CD4-positive, alpha-beta T cell treated with Interleukin-1 beta for 1 hour (primary cell): ENCODE measurements around the gene RD3L.
A peak's percentile ranks its signal among the peaks of the same experiment; 100 is the strongest.

Source experiments
- DNase-seq, 2 donors: peaks; one replicate each; pipeline ENCODE4 v3.0.0-alpha.2; 2020 to 2022

The RD3L gene

GRCh38 chr14:103941973-103942736, at the start of gene RD3L:
RD3L (minus strand) TSS chr14:103942529; CDS start chr14:103941695, 834 bp downstream.
- DNase-seq = no peak

DNA sequence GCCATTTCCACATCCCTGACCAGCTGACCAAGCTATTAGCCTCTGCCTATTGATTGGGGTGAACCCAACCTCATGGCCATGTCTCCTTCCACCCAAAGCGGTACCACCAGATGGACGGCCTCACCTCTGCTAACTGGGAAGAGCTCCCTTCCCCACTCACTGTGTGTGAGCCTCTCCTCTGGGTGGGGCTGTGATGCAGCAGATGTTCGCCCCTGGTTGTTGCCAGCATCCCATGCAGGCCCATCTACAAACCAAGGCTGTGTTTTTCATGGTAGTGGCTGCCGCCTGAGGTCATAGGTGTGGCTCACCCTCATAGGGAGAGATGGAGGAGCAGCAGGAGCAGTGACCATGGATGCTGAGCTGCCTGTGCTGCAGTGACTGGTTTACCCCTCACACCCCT, 47.6 kb upstream of the RD3L start:
- DNase-seq = no peak

DNA sequence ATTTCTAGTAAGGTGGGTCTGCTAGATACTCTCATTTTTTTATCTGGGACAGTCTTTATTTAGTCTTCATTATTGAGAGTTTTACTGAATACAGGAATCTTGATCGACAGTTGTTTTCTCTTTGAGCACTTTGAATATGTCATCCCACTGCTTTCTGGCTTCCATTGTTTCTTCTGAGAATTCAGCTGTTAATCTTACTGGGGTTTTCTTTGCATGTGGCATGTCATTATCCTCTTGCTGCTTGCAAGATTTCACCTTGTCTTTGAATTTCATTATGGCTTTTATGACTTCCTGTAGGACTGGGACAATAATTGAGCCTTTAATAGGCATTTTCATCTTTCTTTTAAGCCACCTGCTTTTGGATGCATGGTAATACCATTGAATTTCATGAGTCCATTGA, 46.7 kb upstream of the RD3L start:
- no peak for DNase-seq

GRCh38 chr14:103984196-103984595, 41.9 kb upstream of the RD3L start:
- no peak for DNase-seq

DNA sequence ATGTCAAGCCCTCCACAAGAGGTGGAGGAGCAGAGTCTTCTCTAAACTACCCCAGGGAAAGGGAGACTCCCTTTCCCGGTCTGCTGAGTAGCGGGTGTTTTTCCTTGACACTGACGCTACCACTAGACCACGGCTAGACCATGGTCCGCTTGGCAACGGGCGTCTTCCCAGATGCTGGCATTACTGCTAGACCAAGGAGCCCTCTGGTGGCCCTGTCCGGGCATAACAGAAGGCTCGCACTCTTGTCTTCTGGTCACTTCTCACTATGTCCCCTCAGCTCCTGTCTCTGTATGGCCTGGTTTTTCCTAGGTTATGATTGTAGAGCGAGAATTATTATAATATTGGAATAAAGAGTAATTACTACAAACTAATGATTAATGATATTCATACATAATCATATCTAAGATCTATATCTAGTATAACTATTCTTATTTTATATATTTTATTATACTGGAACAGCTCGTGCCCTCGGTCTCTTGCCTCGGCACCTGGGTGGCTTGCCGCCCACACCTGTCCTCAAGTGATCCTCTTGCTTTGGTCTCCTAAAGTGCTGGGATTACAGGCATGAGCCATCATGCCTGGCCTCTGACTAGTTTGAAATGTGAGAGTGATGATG, 38.4 kb upstream of the RD3L start:
- peak in 1 of 2 donors; percentile 10 for DNase-seq

DNA sequence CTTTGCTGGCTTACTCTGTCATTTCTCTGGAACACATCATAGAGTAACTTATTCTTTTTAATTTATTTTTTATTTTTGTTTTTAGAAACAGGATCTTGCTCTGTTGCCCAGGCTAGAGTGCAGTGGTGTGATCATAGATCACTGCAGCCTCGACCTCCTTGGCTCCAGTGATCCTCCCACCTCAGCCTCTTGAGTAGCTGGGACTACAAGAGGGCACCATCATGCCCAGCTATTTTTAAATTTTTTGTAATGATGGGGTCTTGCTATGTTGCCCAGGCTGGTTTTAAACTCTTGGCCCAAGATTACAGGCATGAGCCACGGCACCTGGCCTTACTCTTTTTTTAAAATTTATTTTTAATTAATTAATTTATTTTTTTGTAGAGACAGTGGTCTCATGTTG, 32.2 kb upstream of the RD3L start:
- DNase-seq = no peak

DNA sequence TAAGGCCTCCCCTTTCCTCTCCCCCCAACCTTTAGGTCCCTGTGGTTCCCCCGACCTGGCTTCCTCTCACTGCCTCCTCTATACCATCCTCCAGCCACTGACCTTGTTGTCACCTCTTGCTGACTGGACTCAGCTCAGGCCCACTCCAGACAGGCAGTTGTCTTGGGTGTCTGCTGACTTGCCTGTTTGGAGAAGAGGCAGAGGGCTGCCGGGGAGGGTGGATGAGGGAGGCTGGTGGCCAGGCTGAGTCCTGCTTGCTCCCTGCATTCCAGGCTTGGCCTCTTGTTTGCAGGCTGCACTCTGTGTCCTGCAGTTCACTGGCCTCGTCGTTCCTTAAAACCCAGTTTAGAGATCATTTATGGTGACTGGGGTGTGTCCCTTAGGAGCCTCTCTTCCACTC, 31.0 kb upstream of the RD3L start:
- no peak for DNase-seq

- DNase-seq = no peak
These were observed 27.6 kb upstream of the RD3L start for GRCh38 chr14:103969961-103970360.

DNA sequence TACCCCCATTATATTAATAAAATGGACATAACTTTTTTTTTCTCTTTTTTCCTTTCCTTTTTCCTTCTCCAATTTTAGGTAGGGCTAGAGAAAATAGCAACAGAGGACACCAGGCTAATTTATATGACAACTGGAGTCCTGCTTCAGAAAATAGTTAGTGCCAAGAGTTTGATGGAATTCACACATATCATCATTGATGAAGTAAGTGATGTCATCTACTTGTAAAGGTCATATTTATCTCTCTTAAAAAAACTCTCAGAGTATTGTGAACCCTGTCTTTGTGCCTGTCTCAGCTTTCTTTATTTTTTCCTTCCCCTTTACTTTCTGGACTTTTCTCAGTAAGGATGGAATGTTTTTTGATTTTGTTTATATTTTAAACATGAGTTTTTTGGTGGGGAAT, 24.3 kb upstream of the RD3L start:
- no peak for DNase-seq

- no peak for DNase-seq
These were observed 19.7 kb upstream of the RD3L start for GRCh38 chr14:103961928-103962578.

GRCh38 chr14:103960457-103961055, 18.2 kb upstream of the RD3L start:
- no peak for DNase-seq

DNA sequence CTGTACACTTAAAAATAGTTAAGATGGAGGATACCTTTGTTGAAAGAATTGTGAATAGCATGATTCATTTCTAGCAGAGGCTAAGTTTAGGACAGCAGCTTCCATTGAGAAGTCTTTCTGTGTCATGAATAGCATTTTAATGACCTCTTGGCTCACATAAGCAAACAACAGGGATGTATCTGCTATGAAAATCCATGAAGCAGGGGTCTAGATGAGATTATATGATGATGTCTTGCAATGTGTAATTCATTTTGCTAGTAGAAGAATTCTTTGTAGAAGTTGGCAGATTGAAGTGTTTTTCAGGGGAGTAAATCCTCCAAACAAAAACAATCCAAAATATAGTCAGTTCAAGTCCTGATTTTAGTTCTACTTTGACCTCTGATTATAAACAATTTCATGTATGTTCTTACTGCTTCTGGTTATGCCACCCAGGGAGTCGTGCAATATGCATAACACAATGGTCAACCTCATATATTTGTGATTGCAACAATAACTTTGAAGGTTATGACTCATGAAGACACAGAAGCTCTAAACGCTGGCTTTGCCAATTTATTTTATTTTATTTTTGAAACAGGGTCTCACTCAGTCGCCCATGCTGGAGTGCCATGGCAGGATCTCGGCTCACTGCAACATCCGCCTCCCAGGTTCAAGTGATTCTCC, 6.9 kb upstream of the RD3L start:
- no peak for DNase-seq

DNA sequence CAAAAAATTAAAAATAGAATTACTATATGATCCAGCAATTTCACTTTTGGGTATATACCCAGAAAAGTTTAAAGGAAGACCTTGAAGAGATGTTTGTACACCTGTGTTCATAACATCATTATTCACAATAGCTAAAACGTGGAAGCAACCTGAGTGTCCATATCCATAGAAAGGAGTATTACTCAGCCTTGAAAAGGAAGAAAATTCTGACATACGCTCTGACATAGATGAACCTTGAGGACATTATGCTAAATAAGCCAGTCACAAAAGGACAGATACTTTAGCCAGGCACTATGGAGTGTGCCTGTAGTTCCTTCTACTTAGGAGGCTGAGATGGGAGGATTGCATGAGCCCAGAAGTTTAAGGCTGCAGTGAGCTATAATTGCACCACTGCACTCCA, 6.1 kb upstream of the RD3L start:
- no peak for DNase-seq

DNA sequence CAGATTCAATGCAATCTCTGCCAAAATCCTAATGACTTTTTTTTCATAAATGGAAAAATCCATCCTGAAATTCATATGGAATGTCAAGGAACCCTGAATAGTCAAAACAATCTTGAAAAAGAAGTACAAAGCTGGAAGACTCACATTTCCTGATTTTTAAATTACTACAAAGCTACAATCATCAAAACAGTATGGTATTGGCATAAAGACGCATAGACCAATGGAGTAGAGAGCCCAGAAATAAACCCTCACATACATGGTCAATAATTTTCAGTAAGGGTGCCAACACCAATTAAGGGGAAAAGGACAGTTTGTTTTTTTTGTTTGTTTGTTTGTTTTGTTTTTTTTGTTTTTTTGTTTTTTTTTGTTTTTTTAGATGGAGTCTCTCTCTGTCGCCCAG, 4.6 kb upstream of the RD3L start:
- no peak for DNase-seq

DNA sequence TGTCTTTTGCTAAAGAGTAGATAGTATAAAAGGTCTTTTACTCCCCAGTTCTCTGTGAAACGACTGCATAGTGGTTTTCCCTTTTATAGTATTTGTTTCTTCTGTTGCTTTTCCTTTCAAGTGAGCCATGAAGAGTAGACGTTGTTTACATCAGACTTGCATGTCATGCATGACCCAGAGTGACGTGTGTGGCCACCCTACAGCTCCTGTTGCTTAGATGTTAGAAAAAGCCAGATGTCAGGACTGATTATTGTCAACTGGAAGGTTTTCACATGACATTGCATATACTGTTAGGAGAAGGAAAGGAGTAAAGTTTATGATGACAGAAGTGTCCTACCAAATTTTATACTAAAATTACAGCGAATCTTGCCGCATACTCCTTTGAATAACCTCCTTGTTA, 1.3 kb upstream of the RD3L start:
- no peak for DNase-seq

GRCh38 chr14:103941462-103941861, 867 bp downstream of the RD3L start:
- DNase-seq = no peak

GRCh38 chr14:103935102-103935501, 7.2 kb downstream of the RD3L start:
- DNase-seq = no peak

GRCh38 chr14:103932791-103933490, 9.4 kb downstream of the RD3L start:
- no peak for DNase-seq

DNA sequence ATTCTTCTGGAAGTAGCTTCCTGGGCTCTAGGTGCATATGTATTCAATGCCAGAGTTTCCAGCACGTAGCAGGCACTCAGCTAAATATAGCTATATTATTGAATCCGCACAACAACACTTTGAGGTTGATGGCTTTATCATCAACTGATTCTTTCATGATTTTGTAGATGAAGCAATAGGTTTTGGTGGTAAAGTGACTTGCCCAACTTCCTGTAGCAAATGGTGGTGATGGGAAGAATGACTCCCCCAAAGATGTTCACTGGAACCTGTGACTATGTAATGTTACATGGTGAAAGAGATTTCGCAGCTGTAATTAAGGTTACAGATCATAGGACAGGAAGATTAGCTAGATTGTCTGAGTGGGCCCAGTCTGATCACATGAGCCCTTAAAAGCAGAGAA, 10.9 kb downstream of the RD3L start:
- DNase-seq = no peak

DNA sequence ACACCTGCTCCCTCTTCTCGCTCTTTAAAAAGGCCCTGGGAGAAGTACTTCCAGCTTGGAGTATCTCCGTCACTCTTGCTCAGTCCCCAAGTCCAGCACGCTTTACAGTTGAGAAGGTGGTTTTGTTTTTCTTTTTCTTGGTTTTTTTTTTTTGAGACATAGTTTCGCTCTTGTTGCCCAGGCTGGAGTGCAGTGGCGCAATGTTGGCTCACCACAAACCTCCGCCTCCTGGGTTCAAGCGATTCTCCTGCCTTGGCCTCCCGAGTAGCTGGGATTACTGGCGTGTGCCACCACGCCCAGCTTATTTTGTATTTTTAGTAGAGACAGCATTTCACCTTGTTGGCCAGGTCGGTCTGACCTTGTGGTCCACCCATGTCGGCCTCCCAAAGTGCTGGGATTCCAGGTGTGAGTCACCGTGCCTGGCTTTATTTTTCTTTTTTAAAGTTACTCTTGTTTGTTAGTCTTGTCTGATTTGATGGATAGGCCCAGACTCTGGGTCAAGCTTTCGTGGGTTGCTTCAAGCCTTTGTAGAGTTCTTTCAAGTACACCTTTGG, 12.2 kb downstream of the RD3L start:
- no peak for DNase-seq

DNA sequence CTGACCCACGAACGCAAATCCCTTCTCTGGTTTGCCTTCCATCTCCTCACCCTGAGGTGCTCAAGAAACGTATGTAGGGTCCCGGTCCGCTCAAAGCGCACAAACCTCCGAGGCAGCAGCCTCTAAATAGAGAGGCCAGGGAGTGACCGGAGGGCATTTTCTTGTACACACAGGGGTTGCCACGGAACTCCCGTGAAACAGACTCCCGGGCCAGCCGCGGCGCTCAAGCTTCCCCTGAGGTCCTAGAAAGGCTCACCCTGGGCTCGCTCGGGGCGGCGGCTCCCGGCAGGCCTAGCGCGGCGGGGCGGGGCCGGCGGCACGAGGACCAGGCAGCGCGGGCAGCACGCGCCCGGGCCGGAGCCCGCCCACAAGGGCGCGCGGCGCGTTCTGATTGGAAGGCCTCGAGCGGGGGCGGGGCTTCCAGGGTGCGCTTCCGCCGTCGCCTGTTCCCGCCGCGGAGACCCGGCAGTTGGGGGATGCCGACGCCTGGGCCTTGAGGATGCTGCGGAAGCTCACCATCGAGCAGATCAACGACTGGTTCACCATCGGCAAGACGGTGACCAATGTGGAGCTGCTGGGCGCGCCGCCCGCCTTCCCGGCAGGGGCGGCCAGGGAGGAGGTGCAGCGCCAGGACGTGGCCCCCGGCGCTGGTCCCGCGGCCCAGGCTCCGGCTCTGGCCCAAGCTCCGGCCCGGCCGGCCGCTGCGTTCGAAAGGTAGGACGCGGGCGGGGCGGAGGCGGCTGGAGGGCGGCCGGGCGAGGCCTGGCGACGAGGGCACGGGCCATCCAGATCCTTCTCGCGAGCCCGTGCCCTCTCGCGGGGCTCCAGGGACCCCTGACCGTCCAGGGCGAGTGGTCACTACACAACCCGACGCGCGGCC, 14.1 kb downstream of the RD3L start, which contains the start of gene TDRD9:
TSS of gene TDRD9 (plus strand) at position 446 of the 880 bp plus-strand sequence. CDS start at position 500, 54 bp downstream.
- peak in 1 of 2 donors; percentile 30 for DNase-seq
